Measurements from ENCODE around the gene CARD8. TPM values are rescaled to one million over a fixed set of nuclear protein-coding genes. Genes with fewer than 3 reads are reported as not detected.

Gene CARD8
- total and polyA plus RNA-seq, 2 experiments from 2014 or later, result 16.6 to 17.1 TPM

DNA sequence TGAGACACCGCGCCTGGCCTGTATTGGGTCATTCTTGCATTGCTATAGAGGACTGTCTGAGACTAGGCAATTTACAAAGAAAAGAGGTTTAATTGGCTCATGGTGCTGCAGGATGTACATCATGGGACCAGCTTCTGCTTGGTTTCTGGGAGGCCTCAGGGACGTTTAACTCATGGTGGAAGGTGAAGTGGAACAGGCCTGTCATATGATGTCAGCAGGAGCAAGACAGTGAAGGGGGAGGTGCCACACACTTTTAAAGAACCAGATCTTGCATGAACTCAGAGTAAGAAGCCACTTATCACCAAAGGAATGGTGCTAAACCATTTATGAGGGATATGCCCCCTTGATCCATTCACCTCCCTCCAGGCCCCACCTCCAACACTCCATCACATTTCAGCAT is 18.7 kb downstream of the CARD8 start:
- Histone ChIP-seq H3K4me3 (no peak overlapping the region), H3F3A (replicated peaks; ENCODE audit: low read depth) (no peaks in the 10 kb centered on the region), H3K79me2 (replicated peaks; ENCODE audit: insufficient read depth) (no peaks in the 10 kb centered on the region), H2AFZ (no peak overlapping the region), H3K36me3 (ENCODE audit: insufficient read depth) (no peaks in the 10 kb centered on the region), H3K9me2 (ENCODE audit: insufficient read depth) (no peaks in the 10 kb centered on the region), H3K4me1 (ENCODE audit: insufficient read depth) (no peaks in the 10 kb centered on the region), H3K27me3 (ENCODE audit: insufficient read depth) (no peaks in the 10 kb centered on the region), H4K20me1 (replicated peaks; ENCODE audit: insufficient read depth) (no peaks in the 10 kb centered on the region; the same call in 1 of the 2 replicates), H3K27ac (ENCODE audit: low read depth) (no peak overlapping the region), H3K4me2 (no peak overlapping the region)
- ATAC-seq (no peak), DNase-seq (ENCODE audit: low spot score) (no peak)
- Mint-ChIP-seq H3K9me3 (no peaks in the 10 kb centered on the region), H3K4me1 (no peaks in the 10 kb centered on the region), H3K27ac (no peak overlapping the region), H3K4me3 (no peak overlapping the region), H3K27me3 (ENCODE audit: insufficient read depth, low read depth, poor library complexity) (no peaks in the 10 kb centered on the region), H3K36me3 (ENCODE audit: low read depth) (peaks cover 9% of the 10 kb centered on the region)
- no peak for TF ChIP-seq POLR2AphosphoS5 (IDR thresholded peaks at IDR 0.05; ENCODE audit: low read depth)
- TF ChIP-seq EZH2 (IDR thresholded peaks at IDR 0.05; ENCODE audit: low read depth, unreplicated experiment), result no peak
- no peak for TF ChIP-seq ZNF331 (CRISPR knock-in tag; IDR thresholded peaks at IDR 0.05; ENCODE audit: low read depth)
- TF ChIP-seq EZH2phosphoT487 (IDR thresholded peaks at IDR 0.05; ENCODE audit: unreplicated experiment), result no peak
- TF ChIP-seq CREB1 (CRISPR knock-in tag; IDR thresholded peaks at IDR 0.05; ENCODE audit: low read depth), result no peak
- no peak for TF ChIP-seq REST (IDR thresholded peaks at IDR 0.05; ENCODE audit: unreplicated experiment)
- no peak for TF ChIP-seq ZNF462 (CRISPR knock-in tag; IDR thresholded peaks at IDR 0.05)
- TF ChIP-seq NANOG (IDR thresholded peaks at IDR 0.05; ENCODE audit: borderline replicate concordance), result no peak
- no peak for TF ChIP-seq CTCF (conservative IDR thresholded peaks at IDR 0.05; ENCODE audit: low read depth in 2 of 2)
- no peak for TF ChIP-seq ETS1 (IDR thresholded peaks at IDR 0.05)

Measured in GM23338 (cell line).